H9 (cell line): ENCODE data around the gene DYNC1H1. TPM values are rescaled to one million over a fixed set of nuclear protein-coding genes. Genes with fewer than 3 reads are reported as not detected.

Experiments used
- DNase-seq: peaks from one replicate; pipeline ENCODE4 v3.0.0-alpha.2; 2017
- H2AFZ ChIP-seq: one replicate; pipeline ENCODE4 v1.6.1; 2013; ENCODE audit warnings: mild to moderate bottlenecking, low read length, control low read depth, moderate library complexity
- H2AK5ac ChIP-seq: 2 replicates; pipeline ENCODE4 v1.6.1; 2013; ENCODE audit warnings: low read length, control low read depth, mixed read lengths; ENCODE audit not compliant: insufficient read length
- H2BK120ac ChIP-seq: one replicate; pipeline ENCODE4 v1.6.1; 2013; ENCODE audit warnings: low read depth, mild to moderate bottlenecking, low read length, control low read depth, inconsistent platforms; ENCODE audit not compliant: poor library complexity, severe bottlenecking
- H2BK12ac ChIP-seq: 2 replicates; pipeline ENCODE4 v1.6.1; 2013; ENCODE audit warnings: low read length, control low read depth, mixed read lengths, low read depth; ENCODE audit not compliant: insufficient read length
- H2BK15ac ChIP-seq: 2 replicates; pipeline ENCODE4 v1.6.1; 2013; ENCODE audit warnings: low read depth, low read length, control low read depth
- H2BK20ac ChIP-seq: one replicate; pipeline ENCODE4 v1.6.1; 2013; ENCODE audit warnings: low read depth, mild to moderate bottlenecking, low read length, control low read depth, inconsistent platforms; ENCODE audit not compliant: poor library complexity, severe bottlenecking
- H2BK5ac ChIP-seq: 2 replicates; pipeline ENCODE4 v1.6.1; 2013; ENCODE audit warnings: low read length, control low read depth, mixed read lengths; ENCODE audit not compliant: insufficient read length
- H3K14ac ChIP-seq: 2 replicates; pipeline ENCODE4 v1.6.1; 2013; ENCODE audit warnings: low read length, control low read depth; ENCODE audit not compliant: insufficient read depth
- H3K18ac ChIP-seq: 2 replicates; pipeline ENCODE4 v1.6.1; 2013; ENCODE audit warnings: low read depth, mild to moderate bottlenecking, mixed read lengths, low read length, control low read depth; ENCODE audit not compliant: insufficient read length
- H3K23ac ChIP-seq: 2 replicates; pipeline ENCODE4 v1.6.1; 2013; ENCODE audit warnings: low read length, control low read depth, mixed read lengths, low read depth; ENCODE audit not compliant: insufficient read length
- H3K23me2 ChIP-seq: 2 replicates; pipeline ENCODE4 v1.6.1; 2013; ENCODE audit warnings: low read depth, mild to moderate bottlenecking, mixed read lengths, low read length, control low read depth; ENCODE audit not compliant: insufficient read length, poor library complexity, severe bottlenecking
- H3K27ac ChIP-seq: 2 replicates; pipeline ENCODE4 v1.5.1; 2013; ENCODE audit warnings: low read length, control low read depth, mixed read lengths, low read depth; ENCODE audit not compliant: insufficient read length
- H3K27me3 ChIP-seq: 2 replicates; pipeline ENCODE4 v1.6.1; 2013; ENCODE audit warnings: low read length, control low read depth, inconsistent platforms; ENCODE audit not compliant: insufficient read depth
- H3K4ac ChIP-seq: 2 replicates; pipeline ENCODE4 v1.6.1; 2013; ENCODE audit warnings: low read depth, mild to moderate bottlenecking, control low read depth, inconsistent platforms, low read length, moderate library complexity
- H3K4me1 ChIP-seq: 2 replicates; pipeline ENCODE4 v1.6.1; 2013; ENCODE audit warnings: low read length, control low read depth, inconsistent platforms; ENCODE audit not compliant: insufficient read depth
- H3K4me2 ChIP-seq: 2 replicates; pipeline ENCODE4 v1.6.1; 2013; ENCODE audit warnings: low read length, control low read depth, mixed read lengths; ENCODE audit not compliant: insufficient read length, insufficient read depth
- H3K56ac ChIP-seq: 2 replicates; pipeline ENCODE4 v1.6.1; 2013; ENCODE audit warnings: low read depth, mild to moderate bottlenecking, mixed read lengths, low read length, control low read depth; ENCODE audit not compliant: insufficient read length
- H3K79me1 ChIP-seq: 2 replicates; pipeline ENCODE4 v1.6.1; 2013; ENCODE audit warnings: low read depth, mild to moderate bottlenecking, moderate library complexity, low read length, control low read depth, inconsistent platforms; ENCODE audit not compliant: insufficient read depth, poor library complexity, severe bottlenecking
- H3K79me2 ChIP-seq: 2 replicates; pipeline ENCODE4 v1.6.1; 2013; ENCODE audit warnings: low read length, control low read depth, inconsistent platforms; ENCODE audit not compliant: insufficient read depth
- H3K9ac ChIP-seq: 2 replicates; pipeline ENCODE4 v1.6.1; 2013; ENCODE audit warnings: low read length, control low read depth, mixed read lengths; ENCODE audit not compliant: insufficient read length; ENCODE audit errors: extremely low read depth
- H3K9me3 ChIP-seq: one replicate; pipeline ENCODE4 v1.6.1; 2013; ENCODE audit warnings: low read depth, low read length, inconsistent platforms; ENCODE audit not compliant: control insufficient read depth
- H3T11ph ChIP-seq: one replicate; pipeline ENCODE4 v1.6.1; 2013; ENCODE audit warnings: mild to moderate bottlenecking, low read length, control low read depth, inconsistent platforms
- H4K20me1 ChIP-seq: one replicate; pipeline ENCODE4 v1.6.1; 2013; ENCODE audit not compliant: control insufficient read depth, insufficient read length, insufficient read depth
- H4K5ac ChIP-seq: 2 replicates; pipeline ENCODE4 v1.6.1; 2013; ENCODE audit warnings: low read depth, mild to moderate bottlenecking, mixed read lengths, low read length, control low read depth; ENCODE audit not compliant: insufficient read length
- H4K8ac ChIP-seq: replicated peaks from 2 replicates; pipeline ENCODE4 v1.6.1; 2013; ENCODE audit warnings: low read length, control low read depth, mixed read lengths, low read depth; ENCODE audit not compliant: insufficient read length
- H4K91ac ChIP-seq: 2 replicates; pipeline ENCODE4 v1.6.1; 2013; ENCODE audit warnings: low read depth, mild to moderate bottlenecking, moderate library complexity, mixed read lengths, low read length, control low read depth; ENCODE audit not compliant: insufficient read length
- H3K27ac Mint-ChIP-seq, 3 experiments: 2 replicates in 2 of 3; 3 replicates in 1 of 3; pipeline ENCODE4 v1.8.0; 2020 to 2021; ENCODE audit warnings: mixed read lengths in 3 of 3, mild to moderate bottlenecking in 1 of 3, moderate library complexity in 1 of 3
- H3K27me3 Mint-ChIP-seq: 2 replicates; pipeline ENCODE4 v1.8.0; 2021; ENCODE audit warnings: low read depth, mild to moderate bottlenecking, moderate library complexity, mixed read lengths
- H3K36me3 Mint-ChIP-seq, 3 experiments: 2 replicates in 2 of 3; 3 replicates in 1 of 3; pipeline ENCODE4 v1.8.0; 2020 to 2021; ENCODE audit warnings: low read depth in 3 of 3, mixed read lengths in 3 of 3; ENCODE audit not compliant: insufficient read depth in 1 of 3
- H3K4me1 Mint-ChIP-seq, 2 experiments: 2 replicates each; pipeline ENCODE4 v1.8.0; 2020; ENCODE audit warnings: mixed read lengths in 2 of 2
- H3K4me3 Mint-ChIP-seq, 2 experiments: 2 replicates in 1 of 2; 3 replicates in 1 of 2; pipeline ENCODE4 v1.8.0; 2020 to 2021; ENCODE audit warnings: mild to moderate bottlenecking in 2 of 2, mixed read lengths in 2 of 2, moderate library complexity in 1 of 2
- H3K9me3 Mint-ChIP-seq, 2 experiments: 2 replicates in 1 of 2; 3 replicates in 1 of 2; pipeline ENCODE4 v1.8.0; 2020; ENCODE audit warnings: mild to moderate bottlenecking in 2 of 2, mixed read lengths in 2 of 2, moderate library complexity in 1 of 2
- WGBS: extraction: QIAGEN DNeasy Blood & Tissue Kit; methylation state at CpG from one replicate; pipeline ENCODE4 v1.1.7; 2013; ENCODE audit warnings: missing lambda C conversion rate, low lambda C conversion rate, mixed read lengths; ENCODE audit not compliant: insufficient read length; ENCODE audit errors: extremely low coverage; 5-methylcytosine and 5-hydroxymethylcytosine counted together
- total RNA-seq: library from RNA; stranded (reverse); gene quantifications from 2 replicates; pipeline ENCODE4 v1.2.1, GENCODE V29; 2021
- TF ChIP-seq, protein P1 (sequence below): fragments of 200-600 bp; sonication (generic); conservative IDR thresholded peaks from 3 replicates; pipeline ENCODE4 v1.8.0; 2021; ENCODE audit warnings: antibody characterized with exemption, mild to moderate bottlenecking

Gene DYNC1H1
- total RNA-seq, 1 experiment from 2014 or later: 359 TPM

DNA sequence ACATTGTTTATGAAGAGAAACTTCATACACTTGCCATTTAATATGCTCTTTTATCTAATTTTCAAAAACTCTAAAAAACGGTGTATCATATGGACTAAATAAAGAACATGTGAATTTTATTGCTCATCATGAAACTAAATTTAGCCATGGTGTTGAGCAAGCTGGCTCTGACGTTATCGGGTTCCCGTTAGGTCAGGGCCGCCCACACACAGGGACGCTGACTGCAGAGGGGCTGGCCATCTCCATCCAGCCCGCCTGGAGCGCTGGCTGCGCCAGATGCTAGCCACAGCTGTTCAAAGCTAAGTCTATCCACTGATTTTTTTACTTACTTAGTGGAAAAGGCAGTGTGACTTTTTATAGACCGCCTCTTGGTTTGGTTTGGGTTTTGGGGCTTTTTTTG is 36.5 kb upstream of the DYNC1H1 start:
- Histone ChIP-seq H4K91ac (no peak overlapping the region), H3K4me2 (no peak overlapping the region), H4K5ac (no peak overlapping the region), H3K56ac (no peak overlapping the region), H2AFZ (no peak overlapping the region), H3K23me2 (no peaks in the 10 kb centered on the region), H3K4me1 (no peaks in the 10 kb centered on the region), H2BK15ac (no peak overlapping the region), H2BK120ac (no peak overlapping the region), H2BK20ac (no peak overlapping the region), H3K9me3 (no peaks in the 10 kb centered on the region), H3K27ac (no peak overlapping the region), H3K79me1 (no peaks in the 10 kb centered on the region), H2BK5ac (no peak overlapping the region), H3K14ac (no peak overlapping the region), H3K27me3 (no peaks in the 10 kb centered on the region; the same call in 1 of the 2 replicates), H3K4ac (no peak overlapping the region), H3K18ac (no peak overlapping the region), H3K79me2 (no peaks in the 10 kb centered on the region), H3K23ac (no peak overlapping the region), H4K20me1 (no peaks in the 10 kb centered on the region), H2BK12ac (no peak overlapping the region), H4K8ac (no peak overlapping the region), H3T11ph (no peak overlapping the region), H3K9ac (no peak overlapping the region), H2AK5ac (no peak overlapping the region)
- WGBS: no CpG with 5 or more reads among the region's 10 CpGs
- Mint-ChIP-seq H3K4me3 (no peak overlapping the region), H3K27ac (no peak overlapping the region), H3K4me1 (peaks cover 0 to 2% of the 10 kb centered on the region in 2 experiments; a peak in 1 of 4 replicates), H3K9me3 (no peaks in the 10 kb centered on the region; a peak in 1 of 5 replicates), H3K36me3 (no peaks in the 10 kb centered on the region; a peak in 1 of 7 replicates), H3K27me3 (peaks cover 11% of the 10 kb centered on the region)
- no peak for DNase-seq
- TF ChIP-seq, protein P1, sequence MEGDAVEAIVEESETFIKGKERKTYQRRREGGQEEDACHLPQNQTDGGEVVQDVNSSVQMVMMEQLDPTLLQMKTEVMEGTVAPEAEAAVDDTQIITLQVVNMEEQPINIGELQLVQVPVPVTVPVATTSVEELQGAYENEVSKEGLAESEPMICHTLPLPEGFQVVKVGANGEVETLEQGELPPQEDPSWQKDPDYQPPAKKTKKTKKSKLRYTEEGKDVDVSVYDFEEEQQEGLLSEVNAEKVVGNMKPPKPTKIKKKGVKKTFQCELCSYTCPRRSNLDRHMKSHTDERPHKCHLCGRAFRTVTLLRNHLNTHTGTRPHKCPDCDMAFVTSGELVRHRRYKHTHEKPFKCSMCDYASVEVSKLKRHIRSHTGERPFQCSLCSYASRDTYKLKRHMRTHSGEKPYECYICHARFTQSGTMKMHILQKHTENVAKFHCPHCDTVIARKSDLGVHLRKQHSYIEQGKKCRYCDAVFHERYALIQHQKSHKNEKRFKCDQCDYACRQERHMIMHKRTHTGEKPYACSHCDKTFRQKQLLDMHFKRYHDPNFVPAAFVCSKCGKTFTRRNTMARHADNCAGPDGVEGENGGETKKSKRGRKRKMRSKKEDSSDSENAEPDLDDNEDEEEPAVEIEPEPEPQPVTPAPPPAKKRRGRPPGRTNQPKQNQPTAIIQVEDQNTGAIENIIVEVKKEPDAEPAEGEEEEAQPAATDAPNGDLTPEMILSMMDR: no peak
